IPS-18a (cell line): ENCODE measurements around the gene SLC14A1.

Source experiments
- H3K27ac ChIP-seq: one replicate; pipeline ENCODE4 v1.5.1; 2013; ENCODE audit warnings: low read length
- H3K27me3 ChIP-seq: one replicate; pipeline ENCODE4 v1.6.1; 2013; ENCODE audit warnings: mild to moderate bottlenecking, low read length; ENCODE audit not compliant: control insufficient read depth, insufficient read depth
- H3K36me3 ChIP-seq: one replicate; pipeline ENCODE4 v1.6.1; 2013; ENCODE audit warnings: low read depth, low read length; ENCODE audit not compliant: control insufficient read depth
- H3K4me1 ChIP-seq: one replicate; pipeline ENCODE4 v1.6.1; 2013; ENCODE audit warnings: low read depth, low read length; ENCODE audit not compliant: control insufficient read depth
- H3K4me3 ChIP-seq: one replicate; pipeline ENCODE4 v1.5.1; 2013; ENCODE audit warnings: low read length
- H3K9ac ChIP-seq: one replicate; pipeline ENCODE4 v1.6.1; 2013; ENCODE audit warnings: mild to moderate bottlenecking, low read length, moderate library complexity
- H3K9me3 ChIP-seq: one replicate; pipeline ENCODE4 v1.6.1; 2013; ENCODE audit warnings: low read depth, low read length; ENCODE audit not compliant: control insufficient read depth

Gene SLC14A1

GRCh38 chr18:45723567-45724355, at the start of gene SLC14A1:
SLC14A1 (plus strand) TSS chr18:45724181; CDS start chr18:45730321, 6,140 bp downstream.
- no peak within 1 kb of the TSS for H3K4me3 ChIP-seq
- no peaks in the 10 kb centered on the region for H3K4me1 ChIP-seq
- H3K36me3 ChIP-seq = no peaks in the 10 kb centered on the region
- H3K27me3 ChIP-seq = no peaks in the 10 kb centered on the region
- no peak within 1 kb of the TSS for H3K9ac ChIP-seq
- H3K27ac ChIP-seq = no peak within 1 kb of the TSS
- H3K9me3 ChIP-seq = no peaks in the 10 kb centered on the region

GRCh38 chr18:45677276-45677807, 46.6 kb upstream of the SLC14A1 start:
- H3K9me3 ChIP-seq = no peaks in the 10 kb centered on the region
- H3K27me3 ChIP-seq = no peaks in the 10 kb centered on the region
- H3K4me3 ChIP-seq = no peak overlapping the region
- H3K36me3 ChIP-seq = no peaks in the 10 kb centered on the region
- no peak overlapping the region for H3K27ac ChIP-seq
- H3K9ac ChIP-seq = no peak overlapping the region
- no peaks in the 10 kb centered on the region for H3K4me1 ChIP-seq

GRCh38 chr18:45678441-45678840, 45.5 kb upstream of the SLC14A1 start:
- H3K27me3 ChIP-seq = no peaks in the 10 kb centered on the region
- H3K9ac ChIP-seq = no peak overlapping the region
- no peaks in the 10 kb centered on the region for H3K36me3 ChIP-seq
- H3K9me3 ChIP-seq = no peaks in the 10 kb centered on the region
- no peaks in the 10 kb centered on the region for H3K4me1 ChIP-seq
- no peak overlapping the region for H3K4me3 ChIP-seq
- H3K27ac ChIP-seq = no peak overlapping the region

GRCh38 chr18:45678850-45679249, 45.1 kb upstream of the SLC14A1 start:
- Histone ChIP-seq H3K36me3 (no peaks in the 10 kb centered on the region), H3K27me3 (no peaks in the 10 kb centered on the region), H3K4me1 (no peaks in the 10 kb centered on the region), H3K9ac (no peak overlapping the region), H3K27ac (no peak overlapping the region), H3K9me3 (no peaks in the 10 kb centered on the region), H3K4me3 (no peak overlapping the region)

GRCh38 chr18:45680066-45680690, 43.8 kb upstream of the SLC14A1 start:
- Histone ChIP-seq H3K36me3 (no peaks in the 10 kb centered on the region), H3K27ac (no peak overlapping the region), H3K9ac (no peak overlapping the region), H3K4me1 (no peaks in the 10 kb centered on the region), H3K9me3 (no peaks in the 10 kb centered on the region), H3K4me3 (no peak overlapping the region), H3K27me3 (no peaks in the 10 kb centered on the region)

- no peaks in the 10 kb centered on the region for H3K9me3 ChIP-seq
- peaks cover 16% of the 10 kb centered on the region for H3K4me1 ChIP-seq
- no peaks in the 10 kb centered on the region for H3K36me3 ChIP-seq
- H3K9ac ChIP-seq = no peak overlapping the region
- H3K27ac ChIP-seq = no peak overlapping the region
- H3K4me3 ChIP-seq = no peak overlapping the region
- no peaks in the 10 kb centered on the region for H3K27me3 ChIP-seq
These were observed 41.8 kb upstream of the SLC14A1 start for GRCh38 chr18:45682181-45682580.

GRCh38 chr18:45684341-45685115, 39.5 kb upstream of the SLC14A1 start:
- H3K9me3 ChIP-seq = no peaks in the 10 kb centered on the region
- H3K36me3 ChIP-seq = no peaks in the 10 kb centered on the region
- no peak overlapping the region for H3K9ac ChIP-seq
- peaks cover 16% of the 10 kb centered on the region for H3K4me1 ChIP-seq
- H3K4me3 ChIP-seq = no peak overlapping the region
- no peak overlapping the region for H3K27ac ChIP-seq
- H3K27me3 ChIP-seq = no peaks in the 10 kb centered on the region

GRCh38 chr18:45686891-45687611, 36.9 kb upstream of the SLC14A1 start:
- Histone ChIP-seq H3K9me3 (no peaks in the 10 kb centered on the region), H3K4me1 (peaks cover 27% of the 10 kb centered on the region), H3K27me3 (no peaks in the 10 kb centered on the region), H3K36me3 (no peaks in the 10 kb centered on the region), H3K9ac (no peak overlapping the region), H3K4me3 (no peak overlapping the region), H3K27ac (no peak overlapping the region)

GRCh38 chr18:45687621-45688020, 36.4 kb upstream of the SLC14A1 start:
- Histone ChIP-seq H3K27ac (no peak overlapping the region), H3K27me3 (no peaks in the 10 kb centered on the region), H3K36me3 (no peaks in the 10 kb centered on the region), H3K9ac (no peak overlapping the region), H3K4me1 (peaks cover 27% of the 10 kb centered on the region), H3K9me3 (no peaks in the 10 kb centered on the region), H3K4me3 (no peak overlapping the region)

- peaks cover 27% of the 10 kb centered on the region for H3K4me1 ChIP-seq
- H3K4me3 ChIP-seq = no peak overlapping the region
- no peaks in the 10 kb centered on the region for H3K27me3 ChIP-seq
- no peak overlapping the region for H3K9ac ChIP-seq
- H3K27ac ChIP-seq = no peak overlapping the region
- no peaks in the 10 kb centered on the region for H3K9me3 ChIP-seq
- H3K36me3 ChIP-seq = no peaks in the 10 kb centered on the region
These were observed 35.9 kb upstream of the SLC14A1 start for GRCh38 chr18:45688113-45688512.

- H3K4me1 ChIP-seq = peaks cover 27% of the 10 kb centered on the region
- no peaks in the 10 kb centered on the region for H3K27me3 ChIP-seq
- H3K9ac ChIP-seq = no peak overlapping the region
- no peak overlapping the region for H3K27ac ChIP-seq
- H3K4me3 ChIP-seq = no peak overlapping the region
- no peaks in the 10 kb centered on the region for H3K36me3 ChIP-seq
- H3K9me3 ChIP-seq = no peaks in the 10 kb centered on the region
These were observed 35.1 kb upstream of the SLC14A1 start for GRCh38 chr18:45688833-45689232.
